Stimulated activated CD4-positive, alpha-beta T cell treated with anti-CD3 and anti-CD28 coated beads, TNF-alpha, amount 100 ng/mL, for 48 hours (primary cell): ENCODE data around the gene LGR5.
"Not testable (repeated sequence)": the region's sequence is repeated elsewhere in the genome, so short reads cannot be mapped to it uniquely, and the experiment has no call there.

ENCODE experiments used
- DNase-seq, 3 donors: peaks; one replicate each; pipeline ENCODE4 v3.0.0-alpha.2; 2020; ENCODE audit warnings: low read depth in 3 of 3

Gene LGR5

DNA sequence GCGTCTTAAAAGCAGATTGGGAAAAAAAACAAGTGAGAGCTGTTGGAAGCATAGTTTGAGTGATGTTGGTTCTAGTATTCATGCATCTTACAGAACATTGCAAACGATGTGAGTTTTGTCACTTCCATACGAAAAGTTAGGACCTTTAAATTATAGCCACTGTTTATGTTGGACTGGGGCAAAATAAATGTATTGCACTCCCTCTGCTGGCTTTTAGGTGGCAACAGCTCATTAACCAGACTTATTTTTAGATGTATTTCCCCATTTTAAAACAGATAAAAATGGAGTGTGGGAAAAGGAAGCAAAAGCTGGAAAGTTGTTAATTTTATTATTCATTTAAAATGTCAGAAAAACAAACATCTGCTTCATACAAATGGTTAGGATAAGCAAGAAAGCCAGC lies 111.9 kb downstream of the LGR5 start:
- DNase-seq, result no peak

DNA sequence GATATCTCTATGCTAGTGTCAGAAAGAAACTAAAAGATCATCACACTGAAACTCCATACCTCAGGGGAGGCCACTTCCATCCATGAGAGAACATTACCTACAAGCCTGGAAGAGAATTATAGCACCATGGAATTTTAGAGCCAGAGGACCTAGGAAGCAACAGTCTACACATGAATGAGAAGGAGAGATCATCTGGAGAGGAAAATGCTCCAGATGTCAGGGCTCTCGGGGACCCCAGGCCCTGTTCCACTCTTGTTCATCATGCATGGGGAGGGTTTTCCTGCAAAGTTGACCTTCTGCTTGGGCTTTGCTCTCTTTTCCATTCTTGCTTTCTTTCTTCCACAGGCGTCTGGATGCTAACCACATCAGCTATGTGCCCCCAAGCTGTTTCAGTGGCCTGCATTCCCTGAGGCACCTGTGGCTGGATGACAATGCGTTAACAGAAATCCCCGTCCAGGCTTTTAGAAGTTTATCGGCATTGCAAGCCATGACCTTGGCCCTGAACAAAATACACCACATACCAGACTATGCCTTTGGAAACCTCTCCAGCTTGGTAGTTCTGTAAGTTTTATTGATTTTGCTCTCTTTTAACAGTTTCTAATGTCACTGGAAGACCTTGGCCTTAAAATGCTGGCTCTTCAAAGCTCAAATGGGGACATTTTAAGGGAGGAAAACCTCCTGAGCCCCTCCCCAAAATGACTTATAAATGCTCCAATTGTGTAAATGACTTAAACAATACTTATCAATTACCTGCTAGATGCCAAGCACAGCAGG lies 113.3 kb downstream of the LGR5 start:
- no peak for DNase-seq

GRCh38 chr12:71555191-71555590 lies 115.6 kb downstream of the LGR5 start:
- no peak for DNase-seq

GRCh38 chr12:71555789-71556188 lies 116.2 kb downstream of the LGR5 start:
- not testable (repeated sequence) for DNase-seq

DNA sequence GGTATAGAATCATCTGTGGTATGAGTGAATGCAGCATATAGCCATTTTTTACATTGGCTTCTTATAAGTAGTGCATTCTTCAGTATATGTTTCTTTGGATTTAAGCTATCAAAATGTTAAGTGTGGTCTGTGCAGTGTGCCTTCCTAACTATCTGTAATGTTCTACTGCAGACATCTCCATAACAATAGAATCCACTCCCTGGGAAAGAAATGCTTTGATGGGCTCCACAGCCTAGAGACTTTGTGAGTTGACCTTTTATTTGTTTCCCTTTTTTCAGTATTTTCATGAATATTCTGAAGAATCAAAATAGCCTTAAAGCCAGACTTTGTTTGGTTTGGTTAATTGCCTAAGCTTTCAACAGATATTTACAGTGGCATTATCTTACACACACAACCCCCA lies 116.8 kb downstream of the LGR5 start:
- DNase-seq, result no peak

DNA sequence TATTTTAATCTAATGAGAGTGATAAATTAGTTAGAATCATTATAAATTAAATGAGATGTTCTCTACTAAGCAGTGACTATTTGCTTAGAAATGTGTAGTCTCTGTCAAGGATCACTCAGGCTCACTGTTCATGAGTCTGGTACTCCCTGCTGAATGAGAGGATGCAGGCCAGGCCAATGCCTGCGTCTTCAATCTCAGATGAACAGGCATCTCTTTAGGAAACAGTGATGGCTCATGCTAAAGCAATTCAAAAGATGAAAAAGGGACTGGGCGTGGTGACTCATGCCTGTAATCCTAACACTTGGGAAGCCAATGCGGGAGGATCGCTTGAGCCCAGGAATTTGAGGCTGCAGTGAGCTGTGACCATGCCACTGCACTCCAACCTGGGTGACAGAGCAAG lies 117.3 kb downstream of the LGR5 start:
- no peak for DNase-seq

DNA sequence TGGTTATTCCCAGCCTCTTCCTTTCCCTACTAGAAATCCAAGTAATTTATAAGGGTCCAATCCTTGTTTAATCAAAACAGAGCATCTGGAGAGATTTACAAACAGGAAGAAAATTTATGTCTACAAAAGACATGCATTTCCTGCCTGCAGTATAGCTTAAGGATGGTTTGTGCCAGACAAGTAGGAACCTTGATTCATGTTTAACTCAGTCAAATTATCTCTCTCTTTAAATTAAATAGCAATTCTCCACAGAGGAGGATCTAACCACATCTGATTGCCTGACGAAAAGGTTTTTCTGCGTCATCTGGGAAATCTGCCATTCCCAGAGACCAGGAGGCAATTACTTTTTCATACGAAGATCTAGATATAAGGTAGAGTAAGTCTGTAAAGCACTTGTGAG lies 118.8 kb downstream of the LGR5 start:
- no peak for DNase-seq

- no peak for DNase-seq
Observed at GRCh38 chr12:71562676-71563595, 123.3 kb downstream of the LGR5 start.

DNA sequence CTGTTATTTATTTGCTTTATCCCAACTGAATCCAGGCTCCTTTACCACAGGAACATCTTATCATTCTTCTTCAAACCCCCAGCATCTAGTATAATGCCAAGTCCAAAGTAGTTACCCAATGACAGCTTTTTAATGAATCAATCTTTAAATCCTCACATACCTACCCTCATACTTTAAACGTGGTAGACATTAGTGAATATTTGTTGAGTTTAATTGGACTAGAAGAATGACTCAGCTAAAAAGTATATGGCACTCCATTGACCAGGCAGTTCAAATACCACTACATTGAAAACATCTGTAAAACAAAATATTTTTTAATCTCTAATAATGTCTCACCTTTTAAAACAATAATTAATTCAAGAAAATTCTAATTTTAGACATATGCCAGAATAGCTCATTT lies 125.9 kb downstream of the LGR5 start:
- no peak for DNase-seq

GRCh38 chr12:71566655-71567054 lies 127.1 kb downstream of the LGR5 start:
- DNase-seq, result no peak

- no peak for DNase-seq
Observed at GRCh38 chr12:71567537-71567936, 127.9 kb downstream of the LGR5 start.

DNA sequence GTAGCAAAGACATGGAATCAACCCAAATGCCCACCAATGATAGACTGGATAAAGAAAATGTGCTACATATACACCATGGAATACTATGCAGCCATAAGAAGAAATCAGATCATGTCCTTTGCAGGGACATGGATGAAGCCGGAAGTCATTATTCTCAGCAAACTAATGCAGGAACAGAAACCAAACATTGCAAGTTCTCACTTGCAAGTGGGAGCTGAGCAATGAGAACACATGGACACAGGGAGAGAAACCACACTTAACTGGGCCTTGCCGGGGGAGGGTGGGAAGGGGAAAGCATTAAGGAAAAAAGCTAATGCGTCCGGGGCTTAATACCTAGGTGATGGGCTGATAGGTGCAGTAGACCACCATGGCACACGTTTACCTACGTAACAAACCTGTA lies 130.3 kb downstream of the LGR5 start:
- not testable (repeated sequence) for DNase-seq

DNA sequence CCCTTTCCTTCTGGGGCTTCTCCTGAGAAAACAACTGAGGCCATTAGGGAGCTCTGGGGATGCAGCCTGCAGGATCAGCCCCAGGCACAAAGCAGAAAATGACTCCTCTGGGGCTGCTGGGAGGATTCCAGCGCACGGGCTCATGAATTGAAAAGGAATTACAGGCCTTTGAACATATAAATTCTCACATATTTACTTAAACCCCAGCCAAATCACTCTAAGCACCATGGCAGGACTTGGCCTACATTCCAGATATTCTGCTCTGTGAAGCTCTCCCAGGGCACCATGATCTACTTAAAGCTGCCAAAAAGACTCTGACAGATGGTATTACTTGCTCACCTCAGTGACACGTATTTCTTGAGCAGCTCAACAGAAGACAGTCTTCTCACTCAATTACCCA lies 136.9 kb downstream of the LGR5 start:
- DNase-seq, result no peak

- no peak for DNase-seq
Observed at GRCh38 chr12:71578694-71579258, 139.2 kb downstream of the LGR5 start.

DNA sequence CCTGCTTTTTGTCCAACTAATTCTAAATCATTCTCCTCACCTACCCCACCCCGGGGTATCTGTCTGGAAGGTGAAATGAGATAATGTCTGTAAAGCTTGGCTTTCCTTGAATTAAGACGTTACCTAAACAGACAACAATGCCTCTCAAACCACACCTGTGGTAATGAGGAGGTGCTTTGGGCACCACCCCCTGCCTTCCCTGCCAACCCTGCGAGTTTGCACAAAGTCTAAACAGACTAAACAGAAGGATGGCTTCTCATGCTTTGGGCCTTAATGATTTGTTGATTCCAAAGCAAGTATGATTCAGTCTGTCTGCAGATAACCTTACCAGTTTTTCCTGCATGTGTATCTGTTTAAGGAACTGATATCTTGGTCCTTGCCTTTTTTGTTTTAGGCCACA lies 141.6 kb downstream of the LGR5 start:
- no peak for DNase-seq

DNA sequence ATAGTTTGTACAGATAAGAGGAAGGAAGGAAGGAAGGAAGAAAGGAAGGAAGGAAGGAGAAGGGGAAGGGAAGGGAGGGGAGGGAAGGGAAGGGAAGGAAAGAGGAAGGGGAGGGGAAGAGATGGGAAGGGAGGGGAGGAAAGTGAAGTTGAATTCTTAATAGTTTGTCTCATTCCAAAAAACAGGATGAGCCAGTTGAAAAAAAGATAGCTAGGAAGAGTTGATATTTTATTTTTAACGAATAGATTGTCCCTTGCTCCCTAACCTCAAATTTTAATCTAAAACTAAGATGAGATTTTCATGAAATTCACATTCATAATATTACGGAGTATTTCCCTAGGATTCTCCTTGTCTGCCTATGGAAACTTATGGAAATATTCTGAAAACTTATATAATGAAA lies 143.3 kb downstream of the LGR5 start:
- DNase-seq, result no peak

- DNase-seq, result no peak
Observed at GRCh38 chr12:71584356-71584755, 144.8 kb downstream of the LGR5 start.

DNA sequence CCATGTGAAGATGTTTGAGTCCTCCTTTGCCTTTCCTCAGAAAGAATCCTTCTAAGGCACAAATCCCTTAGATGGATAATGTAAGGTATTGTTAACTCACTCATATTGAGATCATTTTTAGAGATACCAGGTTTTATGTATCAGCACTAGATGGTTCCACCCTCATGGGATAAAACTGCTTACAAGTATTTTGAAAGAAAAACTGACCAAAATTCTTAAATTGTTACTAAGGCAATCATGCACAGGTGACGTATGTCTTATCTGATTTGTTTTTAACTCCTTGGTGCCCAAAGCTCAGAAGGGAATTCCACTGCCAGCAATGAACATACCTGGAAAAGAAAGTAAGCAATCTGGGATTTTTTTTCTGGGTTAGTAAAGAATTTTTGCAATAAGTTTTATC lies 145.6 kb downstream of the LGR5 start:
- DNase-seq, result no peak

DNA sequence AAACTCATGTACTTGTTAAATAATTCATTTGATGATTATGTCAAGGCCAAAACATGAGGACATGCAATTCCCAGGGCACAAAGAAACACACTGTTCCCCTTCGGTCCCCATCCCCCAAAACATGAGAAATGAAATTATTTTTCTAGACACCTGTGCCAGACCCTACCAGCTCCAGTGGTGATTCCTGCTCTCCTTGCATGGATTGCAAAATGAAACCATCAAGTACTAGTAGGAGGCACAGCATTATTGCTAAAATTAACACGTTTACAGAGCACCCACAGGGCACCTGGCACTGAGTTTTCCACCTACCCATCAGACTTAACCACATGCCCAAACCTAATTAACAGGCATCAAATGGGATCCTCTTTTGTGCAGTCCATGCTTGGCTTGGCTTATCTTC lies 147.4 kb downstream of the LGR5 start:
- no peak for DNase-seq

- no peak for DNase-seq
Observed at GRCh38 chr12:71589478-71589881, 149.9 kb downstream of the LGR5 start.

- no peak for DNase-seq
Observed at GRCh38 chr12:71591601-71592000, 152.0 kb downstream of the LGR5 start.

GRCh38 chr12:71592841-71593240 lies 153.2 kb downstream of the LGR5 start:
- no peak for DNase-seq
